ENCODE measurements around the gene TMEM179. TPM values are rescaled to one million over a fixed set of nuclear protein-coding genes. Genes with fewer than 3 reads are reported as not detected.

The TMEM179 gene
- total RNA-seq, 4 donors from 2014 or later, result 3.1 TPM; not detected in 3

DNA sequence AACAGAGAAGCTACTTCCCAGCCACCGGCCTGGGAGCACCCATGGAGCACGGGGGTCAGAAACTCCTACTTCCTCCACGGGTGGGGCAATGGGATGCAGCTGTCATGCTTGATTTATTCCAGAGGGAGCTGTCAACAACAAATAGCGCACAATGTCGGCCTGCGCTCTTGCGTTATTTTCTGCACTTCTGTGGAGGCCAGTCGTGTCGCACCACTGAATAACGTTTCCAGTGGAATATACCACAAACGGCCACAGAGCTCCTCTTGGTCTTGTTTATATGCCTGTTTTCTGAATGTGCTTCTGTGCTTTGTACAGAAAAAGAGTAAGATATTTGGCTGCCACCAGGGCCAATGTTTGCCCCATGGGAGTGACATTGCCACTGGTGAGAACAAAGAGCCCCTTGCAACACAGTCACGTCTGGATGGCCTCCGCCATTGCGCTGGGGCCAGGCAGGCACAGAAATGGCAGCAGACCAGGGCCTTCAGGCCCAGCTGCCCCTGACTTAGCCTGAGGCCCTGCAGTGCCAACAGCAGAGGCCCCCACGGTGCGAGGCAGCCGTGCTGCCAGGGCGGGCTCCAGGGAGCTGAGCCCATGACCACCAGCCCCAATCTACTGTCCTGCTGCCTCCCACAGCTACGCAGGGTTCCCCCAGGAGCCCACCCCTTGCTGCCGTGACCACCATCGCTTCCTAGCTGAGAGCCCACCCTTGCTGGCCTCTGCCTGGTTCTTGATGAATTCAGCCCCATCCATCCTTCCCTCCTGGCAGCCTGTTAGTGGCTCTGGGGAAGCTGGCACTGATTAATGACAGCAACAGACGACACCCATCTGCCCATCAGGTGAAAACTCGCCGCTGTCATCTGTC lies 28.9 kb upstream of the TMEM179 start:
- Histone ChIP-seq H3K27ac (no peak overlapping the region), H3K9me3 (no peaks in the 10 kb centered on the region), H3K36me3 (no peaks in the 10 kb centered on the region), H3K4me3 (replicated peaks in 1 of 3) (no peak overlapping the region), H3K4me1 (no peaks in the 10 kb centered on the region), H3K27me3 (no peaks in the 10 kb centered on the region)
- TF ChIP-seq, protein P1, sequence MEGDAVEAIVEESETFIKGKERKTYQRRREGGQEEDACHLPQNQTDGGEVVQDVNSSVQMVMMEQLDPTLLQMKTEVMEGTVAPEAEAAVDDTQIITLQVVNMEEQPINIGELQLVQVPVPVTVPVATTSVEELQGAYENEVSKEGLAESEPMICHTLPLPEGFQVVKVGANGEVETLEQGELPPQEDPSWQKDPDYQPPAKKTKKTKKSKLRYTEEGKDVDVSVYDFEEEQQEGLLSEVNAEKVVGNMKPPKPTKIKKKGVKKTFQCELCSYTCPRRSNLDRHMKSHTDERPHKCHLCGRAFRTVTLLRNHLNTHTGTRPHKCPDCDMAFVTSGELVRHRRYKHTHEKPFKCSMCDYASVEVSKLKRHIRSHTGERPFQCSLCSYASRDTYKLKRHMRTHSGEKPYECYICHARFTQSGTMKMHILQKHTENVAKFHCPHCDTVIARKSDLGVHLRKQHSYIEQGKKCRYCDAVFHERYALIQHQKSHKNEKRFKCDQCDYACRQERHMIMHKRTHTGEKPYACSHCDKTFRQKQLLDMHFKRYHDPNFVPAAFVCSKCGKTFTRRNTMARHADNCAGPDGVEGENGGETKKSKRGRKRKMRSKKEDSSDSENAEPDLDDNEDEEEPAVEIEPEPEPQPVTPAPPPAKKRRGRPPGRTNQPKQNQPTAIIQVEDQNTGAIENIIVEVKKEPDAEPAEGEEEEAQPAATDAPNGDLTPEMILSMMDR (IDR thresholded peaks at IDR 0.05), result no peak
- intact Hi-C loops (cut with DNase I), result no loop called here
- WGBS, 2 donors, result 77 to 86% methylated on average over 17 to 21 of the region's 24 CpGs
- DNase-seq, result no peak

DNA sequence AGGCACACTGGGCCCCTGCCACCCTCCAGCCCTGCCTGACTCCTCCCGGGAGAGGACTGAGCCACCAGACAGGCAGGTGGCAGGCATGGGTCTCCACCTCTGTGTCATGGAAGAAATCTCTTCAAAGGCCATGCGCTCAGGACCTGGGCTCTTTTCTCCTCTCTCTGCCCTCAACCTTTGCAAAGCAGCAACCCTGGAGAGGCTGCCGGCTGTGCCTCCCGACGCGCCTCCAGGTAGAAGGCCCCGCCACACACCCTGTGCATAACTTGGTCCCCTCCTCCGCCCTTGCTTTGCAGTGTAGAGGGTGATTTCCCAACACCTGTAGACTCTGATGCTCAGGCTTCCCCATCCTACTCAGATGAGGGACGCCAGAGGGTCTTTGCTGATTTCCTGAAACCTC lies 28.2 kb upstream of the TMEM179 start:
- no peak overlapping the region for H3K27ac ChIP-seq
- WGBS, 2 donors, result 75 to 77% methylated on average over 9 of the region's 9 CpGs
- H3K4me1 ChIP-seq, result no peaks in the 10 kb centered on the region
- H3K9me3 ChIP-seq, result no peaks in the 10 kb centered on the region
- no peak for TF ChIP-seq POLR2A (IDR thresholded peaks at IDR 0.05)
- TF ChIP-seq, protein P1 (IDR thresholded peaks at IDR 0.05), result no peak
- DNase-seq, result no peak
- intact Hi-C loops (cut with DNase I), result no loop called here
- H3K4me3 ChIP-seq (replicated peaks in 1 of 3), result no peak overlapping the region
- no peaks in the 10 kb centered on the region for H3K36me3 ChIP-seq
- no peaks in the 10 kb centered on the region for H3K27me3 ChIP-seq

DNA sequence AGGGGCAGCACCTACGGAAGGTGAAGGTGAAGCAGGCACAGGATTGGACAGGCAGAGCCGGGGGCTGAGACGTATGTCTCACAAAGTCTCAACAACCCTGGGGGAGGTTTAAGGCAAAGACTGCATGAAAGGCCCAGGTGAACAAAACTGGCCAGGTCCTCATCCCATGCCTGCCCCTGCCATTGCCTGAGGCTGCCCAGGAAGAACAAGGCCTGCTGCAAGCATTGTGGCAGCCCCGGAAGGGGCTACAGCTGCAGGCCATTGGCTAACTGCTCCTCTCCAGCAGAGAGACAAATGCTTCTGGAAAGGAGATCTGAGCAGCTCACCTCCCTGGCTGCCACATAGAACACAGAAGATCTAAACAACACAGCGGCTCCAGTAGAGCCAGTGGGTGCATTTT lies 20.4 kb upstream of the TMEM179 start:
- intact Hi-C loops (cut with DNase I), result no loop called here
- TF ChIP-seq, protein P1 (IDR thresholded peaks at IDR 0.05), result no peak
- no peaks in the 10 kb centered on the region for H3K9me3 ChIP-seq
- 73 to 78% methylated on average over 3 to 4 of the region's 5 CpGs for WGBS, 2 donors
- H3K27me3 ChIP-seq, result no peaks in the 10 kb centered on the region
- no peak for DNase-seq
- H3K4me1 ChIP-seq, result no peaks in the 10 kb centered on the region
- H3K36me3 ChIP-seq, result no peaks in the 10 kb centered on the region
- H3K4me3 ChIP-seq (replicated peaks in 1 of 3), result no peak overlapping the region
- no peak overlapping the region for H3K27ac ChIP-seq

DNA sequence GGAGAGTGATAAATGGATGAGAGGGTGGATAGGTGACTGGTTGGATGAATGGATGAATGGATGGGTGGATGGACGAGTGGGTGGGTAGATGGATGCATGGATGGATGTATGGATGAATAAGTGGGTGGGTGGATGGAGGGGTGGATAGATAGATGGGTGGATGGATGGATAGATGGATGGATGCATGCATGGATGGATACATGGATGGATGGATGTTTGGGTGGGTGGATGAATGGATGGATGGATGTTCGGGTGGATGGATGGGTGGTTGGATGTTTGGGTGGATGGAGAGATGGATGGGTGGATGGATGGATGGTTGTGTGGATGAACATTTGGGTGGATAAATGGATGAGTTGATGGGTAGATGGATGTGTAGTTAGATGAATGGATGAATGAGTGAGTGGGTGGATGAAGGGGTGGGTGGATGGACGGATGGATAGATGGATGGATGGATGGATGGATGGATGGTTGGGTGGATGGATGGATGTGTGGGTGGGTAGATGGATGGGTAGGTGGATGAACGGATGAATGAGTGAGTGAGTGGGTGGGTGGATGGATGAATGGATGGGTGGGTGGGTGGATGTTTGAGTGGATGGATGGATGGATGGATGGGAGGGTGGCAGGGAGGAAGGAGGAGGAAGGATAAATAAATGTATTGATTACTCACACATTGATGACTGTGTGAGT lies 9.7 kb upstream of the TMEM179 start:
- no peaks in the 10 kb centered on the region for H3K27me3 ChIP-seq
- TF ChIP-seq, protein P1 (IDR thresholded peaks at IDR 0.05), result no peak
- TF ChIP-seq POLR2A (IDR thresholded peaks at IDR 0.05), result no peak
- no peaks in the 10 kb centered on the region for H3K9me3 ChIP-seq
- H3K36me3 ChIP-seq, result no peaks in the 10 kb centered on the region
- no peak overlapping the region for H3K4me3 ChIP-seq (replicated peaks in 1 of 3)
- WGBS, 2 donors, result 59 to 72% methylated on average over 4 of the region's 4 CpGs
- H3K4me1 ChIP-seq, result no peaks in the 10 kb centered on the region
- H3K27ac ChIP-seq, result no peak overlapping the region
- DNase-seq, result no peak
- intact Hi-C loops (cut with DNase I), result no loop called here

- DNase-seq, result no peak
- Histone ChIP-seq H3K27me3 (no peaks in the 10 kb centered on the region), H3K4me1 (no peaks in the 10 kb centered on the region), H3K9me3 (no peaks in the 10 kb centered on the region), H3K27ac (no peak overlapping the region), H3K36me3 (no peaks in the 10 kb centered on the region), H3K4me3 (replicated peaks in 1 of 3) (no peak overlapping the region)
- 69 to 77% methylated on average over 7 to 8 of the region's 8 CpGs for WGBS, 2 donors
- intact Hi-C loops (cut with DNase I), result no loop called here
- no peak for TF ChIP-seq POLR2A (IDR thresholded peaks at IDR 0.05)
- TF ChIP-seq, protein P1 (IDR thresholded peaks at IDR 0.05), result no peak
Measured at GRCh38 chr14:104611881-104612280, 7.3 kb upstream of the TMEM179 start.
